Effector memory CD4-positive, alpha-beta T cell (primary cell): Measurements from ENCODE around the gene NFIA.

Experiments used
- DNase-seq, 3 donors: peaks; one replicate each; pipeline ENCODE4 v3.0.0-alpha.2; 2020
- H3K27ac ChIP-seq: 2 replicates; pipeline ENCODE4 v1.7.0; 2013; ENCODE audit warnings: mild to moderate bottlenecking, low read length, moderate library complexity; ENCODE audit not compliant: insufficient read depth, poor library complexity, severe bottlenecking
- H3K27me3 ChIP-seq: replicated peaks from 2 replicates; pipeline ENCODE4 v1.7.0; 2013; ENCODE audit warnings: mild to moderate bottlenecking, low read length; ENCODE audit not compliant: insufficient read depth, control insufficient read depth, poor library complexity, severe bottlenecking
- H3K36me3 ChIP-seq: 2 replicates; pipeline ENCODE4 v1.7.0; 2013; ENCODE audit warnings: mild to moderate bottlenecking, low read length, moderate library complexity; ENCODE audit not compliant: control insufficient read depth, insufficient read depth
- H3K4me1 ChIP-seq: 2 replicates; pipeline ENCODE4 v1.7.0; 2013; ENCODE audit warnings: low read length, mild to moderate bottlenecking; ENCODE audit not compliant: control insufficient read depth, insufficient read depth, poor library complexity, severe bottlenecking
- H3K4me3 ChIP-seq: 2 replicates; pipeline ENCODE4 v1.7.0; 2013; ENCODE audit warnings: low read length, low read depth, mild to moderate bottlenecking; ENCODE audit not compliant: insufficient read depth, poor library complexity, severe bottlenecking
- H3K9me3 ChIP-seq: 2 replicates; pipeline ENCODE4 v1.7.0; 2013; ENCODE audit warnings: mild to moderate bottlenecking, low read length, moderate library complexity; ENCODE audit not compliant: control insufficient read depth

The NFIA gene

DNA sequence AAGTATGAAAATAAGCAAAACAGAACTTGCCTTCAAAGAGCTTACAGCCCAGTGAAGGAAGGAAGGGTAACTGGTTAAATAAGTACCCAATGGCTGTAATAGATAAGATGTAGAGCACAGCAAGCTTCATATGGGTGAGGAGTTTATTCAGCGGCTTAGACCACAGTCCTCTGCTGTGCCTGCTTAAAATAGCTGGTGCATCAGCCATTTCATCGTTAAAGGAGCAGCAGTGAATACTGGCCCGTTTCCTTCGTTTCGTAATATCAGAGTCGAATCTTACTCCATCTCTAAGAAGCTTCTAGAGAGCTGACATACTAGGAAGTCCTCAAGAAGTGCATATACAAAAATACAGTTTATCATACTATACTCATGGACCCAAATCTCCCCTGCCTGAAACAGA, 286.5 kb downstream of the NFIA start:
- Histone ChIP-seq H3K4me1 (no peaks in the 10 kb centered on the region), H3K27ac (no peak overlapping the region), H3K36me3 (no peaks in the 10 kb centered on the region), H3K9me3 (no peaks in the 10 kb centered on the region), H3K4me3 (no peak overlapping the region), H3K27me3 (no peaks in the 10 kb centered on the region)
- DNase-seq: no peak

GRCh38 chr1:61370177-61370912, 288.0 kb downstream of the NFIA start:
- Histone ChIP-seq H3K4me3 (no peak overlapping the region), H3K4me1 (no peaks in the 10 kb centered on the region), H3K27ac (no peak overlapping the region), H3K9me3 (no peaks in the 10 kb centered on the region), H3K36me3 (no peaks in the 10 kb centered on the region), H3K27me3 (no peaks in the 10 kb centered on the region)
- DNase-seq: no peak

DNA sequence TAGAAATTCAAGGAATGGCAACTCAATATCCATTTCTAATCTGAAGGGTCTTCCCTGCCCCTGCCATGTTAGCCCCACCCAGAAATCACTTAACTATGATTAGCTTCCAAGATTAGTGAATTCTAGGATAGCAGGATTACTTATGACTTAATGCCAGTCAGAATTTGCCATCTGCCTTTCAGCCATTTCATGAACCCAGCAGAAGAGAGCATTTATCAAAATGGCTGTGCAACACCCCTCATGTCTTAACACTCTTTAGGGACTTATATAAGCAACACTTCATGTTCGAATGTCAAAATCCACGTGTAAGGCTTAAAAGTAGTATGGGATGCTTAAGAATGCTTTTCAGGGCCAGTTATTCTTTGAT, 288.5 kb downstream of the NFIA start:
- Histone ChIP-seq H3K27me3 (no peaks in the 10 kb centered on the region), H3K4me3 (no peak overlapping the region), H3K9me3 (no peaks in the 10 kb centered on the region), H3K27ac (no peak overlapping the region), H3K4me1 (no peaks in the 10 kb centered on the region), H3K36me3 (no peaks in the 10 kb centered on the region)
- no peak for DNase-seq

GRCh38 chr1:61372944-61373343, 290.6 kb downstream of the NFIA start:
- Histone ChIP-seq H3K27me3 (no peaks in the 10 kb centered on the region), H3K4me3 (no peak overlapping the region), H3K27ac (no peak overlapping the region), H3K36me3 (no peaks in the 10 kb centered on the region), H3K9me3 (no peaks in the 10 kb centered on the region), H3K4me1 (no peaks in the 10 kb centered on the region)
- DNase-seq: no peak

DNA sequence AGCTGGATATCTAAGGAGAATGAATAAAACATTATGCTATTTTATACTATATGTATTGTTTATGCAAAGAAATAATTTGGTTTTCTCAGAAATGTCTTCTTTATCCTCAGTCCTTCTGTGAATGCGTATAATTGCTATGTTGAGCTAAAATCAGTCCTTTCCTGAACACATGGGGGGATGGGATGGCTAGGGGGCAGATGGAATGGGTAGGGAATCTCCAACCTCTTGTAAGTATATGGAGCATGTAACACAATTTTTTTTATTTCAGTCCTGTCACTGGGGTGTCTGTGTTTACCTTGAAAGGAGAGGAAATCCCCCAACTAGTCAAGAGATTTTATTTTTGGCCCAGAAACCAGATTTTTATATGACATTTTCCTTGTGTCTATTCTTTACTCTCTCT, 291.8 kb downstream of the NFIA start:
- Histone ChIP-seq H3K4me3 (no peak overlapping the region), H3K27ac (no peak overlapping the region), H3K9me3 (no peaks in the 10 kb centered on the region), H3K36me3 (no peaks in the 10 kb centered on the region), H3K27me3 (no peaks in the 10 kb centered on the region), H3K4me1 (no peaks in the 10 kb centered on the region)
- DNase-seq: no peak

GRCh38 chr1:61375082-61375880, 292.9 kb downstream of the NFIA start:
- Histone ChIP-seq H3K27me3 (no peaks in the 10 kb centered on the region), H3K4me1 (no peaks in the 10 kb centered on the region), H3K36me3 (no peaks in the 10 kb centered on the region), H3K4me3 (no peak overlapping the region), H3K27ac (no peak overlapping the region), H3K9me3 (no peaks in the 10 kb centered on the region)
- DNase-seq: no peak

GRCh38 chr1:61376151-61376550, 293.8 kb downstream of the NFIA start:
- Histone ChIP-seq H3K27me3 (no peaks in the 10 kb centered on the region), H3K36me3 (no peaks in the 10 kb centered on the region), H3K27ac (no peak overlapping the region), H3K4me1 (no peaks in the 10 kb centered on the region), H3K9me3 (no peaks in the 10 kb centered on the region), H3K4me3 (no peak overlapping the region)
- DNase-seq: no peak

GRCh38 chr1:61377242-61377958, 295.0 kb downstream of the NFIA start:
- H3K4me3 ChIP-seq: no peak overlapping the region

GRCh38 chr1:61378494-61379180, 296.3 kb downstream of the NFIA start:
- no peaks in the 10 kb centered on the region for H3K27me3 ChIP-seq
- no peak overlapping the region for H3K4me3 ChIP-seq
- no peaks in the 10 kb centered on the region for H3K9me3 ChIP-seq
- no peak overlapping the region for H3K27ac ChIP-seq
- DNase-seq: no peak
- H3K36me3 ChIP-seq: no peaks in the 10 kb centered on the region
- H3K4me1 ChIP-seq: no peaks in the 10 kb centered on the region

More at GRCh38 chr1:61377242-61377958, 295.0 kb downstream of the NFIA start:
- no peak overlapping the region for H3K27ac ChIP-seq
- DNase-seq: no peak
- no peaks in the 10 kb centered on the region for H3K27me3 ChIP-seq
- no peaks in the 10 kb centered on the region for H3K36me3 ChIP-seq
- no peaks in the 10 kb centered on the region for H3K9me3 ChIP-seq
- no peaks in the 10 kb centered on the region for H3K4me1 ChIP-seq
